GM18508 (cell line): ENCODE data around the gene MAGEA9B.
"Not testable (repeated sequence)": the region's sequence is repeated elsewhere in the genome, so short reads cannot be mapped to it uniquely, and the experiment has no call there.

Experiments used
- ATAC-seq: cut with Tn5 transposase; IDR thresholded peaks from one replicate; pipeline ENCODE4 v1.9.1; 2021; ENCODE audit warnings: moderate number of reproducible peaks; ENCODE audit not compliant: insufficient read depth, unreplicated experiment

Gene MAGEA9B, protein sequence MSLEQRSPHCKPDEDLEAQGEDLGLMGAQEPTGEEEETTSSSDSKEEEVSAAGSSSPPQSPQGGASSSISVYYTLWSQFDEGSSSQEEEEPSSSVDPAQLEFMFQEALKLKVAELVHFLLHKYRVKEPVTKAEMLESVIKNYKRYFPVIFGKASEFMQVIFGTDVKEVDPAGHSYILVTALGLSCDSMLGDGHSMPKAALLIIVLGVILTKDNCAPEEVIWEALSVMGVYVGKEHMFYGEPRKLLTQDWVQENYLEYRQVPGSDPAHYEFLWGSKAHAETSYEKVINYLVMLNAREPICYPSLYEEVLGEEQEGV

DNA sequence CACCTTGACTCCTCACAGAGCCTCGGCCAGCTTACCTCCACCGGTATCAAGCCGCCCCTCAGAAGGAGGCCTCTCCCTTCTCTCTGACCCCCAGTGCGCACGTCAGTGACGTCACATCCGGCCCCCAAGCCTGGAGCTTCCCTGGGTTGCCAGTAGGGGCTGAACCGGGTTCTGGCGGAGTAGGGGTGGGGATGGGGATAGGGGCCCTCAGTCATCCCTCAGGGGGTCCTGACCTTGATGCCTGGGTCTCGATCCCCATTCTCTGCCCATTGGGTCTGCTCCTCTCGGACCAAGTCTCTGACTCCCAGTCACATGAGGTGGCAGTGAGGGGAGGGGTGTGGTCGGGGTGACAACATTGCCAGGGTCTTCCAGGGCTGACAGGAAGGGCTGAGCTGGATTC lies at the start of gene MAGEA9B:
TSS of gene MAGEA9B (minus strand) at position 101 of the 400 bp plus-strand sequence. CDS start 4,280 bp downstream, outside the sequence.
- ATAC-seq: not testable (repeated sequence)

DNA sequence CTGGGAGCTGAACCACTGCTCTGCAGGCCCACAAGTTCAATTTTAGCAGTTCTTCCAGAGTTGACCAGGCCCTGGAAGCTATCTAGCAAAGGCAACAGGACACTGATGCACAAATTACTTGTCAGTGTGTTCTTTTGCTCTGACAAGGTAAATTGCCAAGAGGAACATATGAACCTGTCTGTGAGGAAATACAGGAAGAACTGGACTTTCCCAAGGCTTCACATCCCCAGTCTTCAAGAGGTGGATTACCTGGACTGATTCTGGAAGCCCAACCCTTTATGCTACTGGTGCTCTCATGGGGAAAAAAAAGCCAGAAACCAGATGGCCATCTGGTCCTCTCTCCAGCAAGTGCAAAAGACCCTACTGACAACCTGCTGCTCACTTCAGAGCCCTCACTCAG lies 46.3 kb upstream of the MAGEA9B start:
- no peak for ATAC-seq

DNA sequence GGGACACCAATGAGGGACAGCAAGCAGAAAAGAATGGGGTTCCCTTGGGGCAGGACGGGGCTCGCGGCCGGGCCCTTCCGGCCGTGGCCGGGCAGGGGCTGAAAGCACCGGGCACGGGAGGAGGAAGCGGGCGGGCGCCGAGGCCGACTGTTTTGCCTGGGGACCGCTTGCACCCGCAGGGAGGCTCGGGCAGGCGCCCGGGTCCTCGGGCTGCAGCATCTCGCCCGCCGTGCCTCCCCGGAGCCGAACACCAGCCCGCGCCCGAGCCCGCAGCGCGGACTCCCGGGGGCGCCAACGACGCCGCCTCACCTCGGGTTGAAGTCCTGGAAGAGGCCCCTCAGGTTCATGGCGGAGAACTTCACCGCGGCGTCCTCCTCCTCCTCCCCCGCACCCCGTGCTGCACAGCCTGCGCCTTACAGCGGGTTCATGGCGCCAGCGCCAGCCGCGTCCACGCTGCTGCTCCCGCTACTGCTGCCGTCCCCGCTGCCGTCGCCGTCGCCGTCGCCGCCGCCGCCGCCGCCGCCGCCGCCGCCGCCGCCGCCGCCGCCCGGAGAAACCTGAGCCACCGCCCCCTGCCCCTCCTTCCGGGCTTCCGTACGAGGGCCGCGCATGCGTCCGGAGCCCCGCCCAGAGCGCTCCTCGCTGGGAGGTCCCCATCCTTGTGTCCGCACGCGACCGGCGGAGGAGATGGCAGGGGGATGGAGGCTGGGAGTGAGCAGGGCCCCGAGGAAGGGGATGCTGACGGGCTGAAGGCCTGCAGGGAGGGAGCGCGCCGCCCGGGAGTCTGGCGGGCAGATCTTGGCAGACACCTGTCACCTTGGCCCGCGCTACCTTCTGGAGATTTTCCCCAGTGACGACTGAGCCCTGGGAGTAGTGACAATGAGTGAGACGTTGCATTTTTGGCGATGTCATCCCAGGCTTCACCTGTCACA lies 44.2 kb upstream of the MAGEA9B start, which contains the start of gene TMEM185A:
TSS of gene TMEM185A (minus strand) at position 559 of the 932 bp plus-strand sequence. CDS start at position 347, 212 bp downstream.
- no peak for ATAC-seq

DNA sequence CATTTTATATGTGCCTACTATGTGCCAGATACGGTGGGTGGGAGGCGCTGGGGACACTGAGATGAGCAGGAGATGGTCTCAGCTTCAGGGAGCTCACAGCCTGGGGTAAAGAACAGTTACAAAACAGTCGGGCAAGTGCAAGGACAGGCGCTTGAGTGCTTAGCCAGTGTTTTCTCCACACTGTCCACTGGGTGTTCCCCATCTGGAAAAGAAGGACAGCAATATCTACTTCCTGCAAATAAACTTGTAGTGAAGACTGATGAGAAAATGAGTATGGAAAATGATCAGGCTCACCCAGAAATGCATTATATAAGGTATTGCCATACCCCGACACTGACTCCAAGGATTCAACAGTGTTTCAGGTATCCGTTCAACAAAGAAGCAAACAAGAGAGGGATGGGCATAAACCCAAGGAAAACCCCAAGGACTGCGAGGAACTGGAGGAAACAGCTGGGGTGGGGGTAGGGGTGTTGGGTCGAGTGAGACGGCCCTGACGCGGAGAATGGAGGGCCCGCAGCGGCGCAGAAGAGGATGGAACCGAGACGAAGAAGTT lies 43.5 kb upstream of the MAGEA9B start:
- ATAC-seq: no peak

DNA sequence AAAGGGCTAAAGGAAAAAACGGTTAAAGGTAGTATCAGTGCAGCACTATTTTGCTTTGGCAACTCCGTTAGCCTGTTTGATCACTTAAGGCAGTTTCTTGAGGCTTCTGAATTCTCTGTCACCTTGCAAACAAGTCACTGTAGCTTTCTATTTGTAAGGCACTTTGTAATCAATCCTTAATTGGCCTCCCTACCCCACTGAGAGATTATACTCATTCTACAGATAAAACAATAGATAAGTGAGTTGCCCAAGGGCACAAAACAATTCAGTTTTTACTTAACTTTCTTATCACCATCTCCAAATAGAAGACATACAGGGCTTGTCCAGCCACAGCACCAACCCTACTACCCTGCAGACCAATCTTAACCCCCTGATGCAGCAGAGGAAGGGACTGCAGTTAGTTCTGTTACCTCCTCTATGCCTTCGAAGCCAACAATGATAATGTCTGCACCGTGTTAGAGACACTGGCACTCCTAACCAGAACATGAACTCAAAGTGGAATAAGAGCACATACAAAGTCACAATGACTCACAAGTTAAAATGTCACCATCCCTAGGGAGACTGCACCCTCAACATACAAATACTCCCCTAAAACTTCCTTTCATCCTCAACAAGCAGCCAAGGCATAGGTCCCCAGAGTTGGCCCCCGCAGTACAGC lies 42.6 kb upstream of the MAGEA9B start:
- no peak for ATAC-seq

DNA sequence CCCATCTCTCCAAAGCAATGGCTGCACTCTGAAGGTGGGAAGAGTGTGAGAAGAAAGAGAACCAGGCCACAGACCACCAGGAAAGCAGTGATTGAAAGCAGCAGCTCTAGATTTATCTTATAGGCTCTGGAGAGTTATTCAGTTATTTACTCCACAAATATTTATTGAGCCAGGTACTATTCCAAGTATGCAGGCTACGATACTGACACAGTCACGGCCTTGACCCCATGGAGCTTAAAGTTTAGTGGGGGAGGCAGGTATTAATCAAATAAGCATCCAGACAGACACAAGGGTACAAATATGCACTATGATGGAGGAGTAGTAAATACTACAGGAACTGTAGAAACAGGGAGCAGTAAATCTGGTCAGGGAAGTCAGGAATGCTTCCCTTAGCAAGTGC lies 41.5 kb upstream of the MAGEA9B start:
- ATAC-seq: no peak

DNA sequence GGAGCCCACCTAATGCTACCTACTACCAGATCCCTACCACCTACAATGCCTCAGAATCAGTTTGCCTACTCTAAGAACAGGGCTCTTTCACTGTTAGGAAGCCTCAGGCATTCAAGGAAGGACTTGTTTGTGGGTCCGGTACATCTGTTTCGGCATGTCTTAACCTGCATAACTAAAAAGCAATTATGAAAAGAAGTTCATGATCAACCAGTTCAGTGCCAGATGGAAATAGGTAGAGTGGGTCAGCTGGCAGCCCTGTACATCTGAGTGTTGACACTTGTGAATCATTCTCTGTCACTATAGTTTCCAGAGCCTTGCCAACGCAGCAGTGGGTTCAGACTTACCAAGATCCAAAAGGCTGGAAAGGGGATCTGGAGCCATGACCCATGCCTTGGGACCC lies 41.0 kb upstream of the MAGEA9B start:
- ATAC-seq: no peak

DNA sequence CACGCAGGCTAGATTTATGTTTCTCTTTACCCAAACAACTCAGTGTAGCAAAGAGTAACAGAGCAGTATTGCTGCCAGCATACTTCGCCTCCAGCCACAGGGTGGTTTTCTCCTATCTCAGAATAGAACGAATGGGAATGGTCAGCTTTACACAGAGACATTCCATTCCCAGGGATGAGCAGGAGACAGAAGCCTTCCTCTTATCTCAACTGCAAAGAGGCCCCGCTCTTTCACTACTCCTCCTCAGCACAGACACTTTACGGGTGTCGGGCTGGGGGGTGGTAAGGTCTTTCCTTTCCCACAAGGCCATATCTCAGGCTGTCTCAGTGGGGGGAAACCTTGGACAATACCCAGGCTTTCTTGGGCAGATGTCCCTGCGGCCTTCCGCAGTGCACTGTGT lies 39.6 kb upstream of the MAGEA9B start:
- ATAC-seq: not testable (repeated sequence)

DNA sequence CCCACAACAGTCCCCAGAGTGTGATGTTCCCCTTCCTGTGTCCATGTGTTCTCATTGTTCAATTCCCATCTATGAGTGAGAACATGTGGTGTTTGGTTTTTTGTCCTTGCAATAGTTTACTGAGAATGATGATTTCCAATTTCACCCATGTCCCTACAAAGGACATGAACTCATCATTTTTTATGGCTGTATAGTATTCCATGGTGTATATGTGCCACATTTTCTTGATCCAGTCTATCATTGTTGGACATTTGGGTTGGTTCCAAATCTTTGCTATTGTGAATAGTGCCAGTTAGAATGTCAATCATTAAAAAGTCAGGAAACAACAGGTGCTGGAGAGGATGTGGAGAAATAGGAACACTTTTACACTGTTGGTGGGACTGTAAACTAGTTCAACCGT lies 32.4 kb upstream of the MAGEA9B start:
- not testable (repeated sequence) for ATAC-seq

DNA sequence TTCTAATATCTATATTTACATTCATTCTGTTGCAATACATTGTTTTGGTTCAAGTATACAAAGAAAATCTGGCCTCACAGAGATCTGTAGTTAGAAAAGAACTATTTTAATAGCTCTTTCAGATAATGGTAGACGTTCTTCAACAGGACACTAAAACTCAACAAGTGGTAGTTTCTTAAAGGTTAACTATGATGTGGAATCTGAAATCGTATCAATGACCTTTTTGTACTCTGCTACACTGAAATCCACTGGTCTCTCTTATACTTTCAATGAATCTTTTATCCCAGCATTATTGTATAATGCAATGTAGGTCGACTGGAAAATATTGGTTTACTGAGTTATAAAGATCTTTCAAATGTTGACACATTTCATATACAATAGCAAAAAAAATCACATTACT lies 31.6 kb upstream of the MAGEA9B start:
- no peak for ATAC-seq

DNA sequence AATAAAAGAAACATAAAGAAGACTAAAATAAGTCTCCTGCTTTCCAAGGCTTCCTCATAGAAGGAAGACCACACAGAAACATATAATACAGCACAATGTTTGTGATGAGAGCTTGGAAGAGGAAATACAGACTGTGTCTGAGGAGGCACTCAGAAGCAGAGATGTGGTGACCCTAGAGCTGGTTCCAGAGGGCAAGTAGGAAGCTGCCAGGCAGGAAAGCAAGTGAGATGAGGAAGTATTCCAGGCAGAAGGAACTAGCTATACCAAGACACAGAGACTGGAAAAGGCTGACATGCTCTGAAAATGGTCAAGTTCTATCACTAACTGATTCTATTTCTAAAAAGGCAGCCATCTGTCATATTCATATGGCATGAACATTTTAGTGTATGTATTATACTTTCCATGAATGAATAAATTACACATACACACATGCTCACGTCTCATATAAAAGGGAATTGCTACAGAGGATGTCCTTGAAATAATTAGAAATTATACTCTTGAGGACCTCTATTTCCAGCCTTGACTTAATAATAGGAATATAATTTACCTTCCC lies 24.4 kb upstream of the MAGEA9B start:
- no peak for ATAC-seq

DNA sequence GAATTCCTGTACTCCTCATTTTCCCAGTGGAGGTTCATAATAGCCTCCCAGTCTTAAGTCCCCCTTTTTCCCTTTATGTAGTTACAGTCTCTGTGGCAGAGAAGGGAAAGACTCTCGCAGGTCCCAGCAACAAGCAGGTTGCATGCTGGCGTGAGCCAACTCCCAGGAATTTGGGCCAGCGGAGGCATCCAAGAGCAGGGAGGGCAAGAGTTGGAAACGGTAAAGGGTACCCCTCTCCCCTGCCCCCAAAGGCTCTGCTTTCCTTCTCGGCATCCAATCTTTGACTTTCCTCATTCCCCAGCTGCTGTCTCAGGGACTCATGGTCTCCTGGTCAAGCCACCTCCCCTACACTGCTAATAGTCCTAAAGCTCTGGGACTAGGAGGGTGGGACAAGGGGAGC lies 23.3 kb upstream of the MAGEA9B start:
- no peak for ATAC-seq

DNA sequence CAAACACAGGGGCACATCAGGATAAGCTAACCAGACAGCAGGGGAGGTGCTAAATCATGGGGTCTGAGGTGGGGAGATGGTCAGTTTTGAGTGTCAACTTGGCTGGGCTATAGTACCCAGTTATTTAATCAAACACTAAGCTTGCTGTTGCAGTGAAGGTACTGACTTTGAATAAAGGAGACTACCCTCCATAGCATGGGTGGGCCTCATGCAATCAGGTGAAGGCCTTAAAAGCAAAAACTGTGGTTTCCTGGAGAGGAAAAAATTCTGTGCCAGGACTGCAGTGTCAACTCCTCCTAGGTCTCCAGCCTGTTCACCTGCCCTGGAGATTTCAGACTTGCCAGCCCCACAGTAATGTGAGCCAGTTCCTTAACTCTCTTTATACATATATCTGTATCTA lies 20.4 kb upstream of the MAGEA9B start:
- ATAC-seq: no peak

DNA sequence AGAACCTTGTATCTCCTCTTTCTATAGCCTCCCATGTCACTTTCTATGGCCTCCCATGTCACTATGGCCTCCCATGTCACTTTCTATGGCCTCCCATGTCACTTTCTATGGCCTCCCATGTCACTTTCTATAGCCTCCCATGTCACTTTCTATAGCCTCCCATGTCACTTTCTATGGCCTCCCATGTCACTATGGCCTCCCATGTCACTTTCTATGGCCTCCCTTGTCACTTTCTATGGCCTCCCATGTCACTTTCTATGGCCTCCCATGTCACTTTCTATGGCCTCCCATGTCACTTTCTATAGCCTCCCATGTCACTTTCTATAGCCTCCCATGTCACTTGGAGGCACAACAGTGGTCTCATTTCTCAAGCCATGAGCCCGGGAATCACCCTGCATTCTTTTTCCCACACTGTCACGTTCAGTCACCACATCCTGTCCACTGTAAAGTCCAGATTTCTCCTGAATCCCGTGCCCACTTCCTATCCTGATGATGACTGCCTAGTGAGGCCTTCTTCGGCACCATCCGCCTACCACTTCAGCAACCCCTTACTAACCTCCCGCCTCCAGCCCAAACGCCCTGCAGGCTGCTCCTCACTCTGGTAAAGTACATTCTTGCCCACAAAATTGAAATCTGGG lies 18.1 kb upstream of the MAGEA9B start:
- not testable (repeated sequence) for ATAC-seq

DNA sequence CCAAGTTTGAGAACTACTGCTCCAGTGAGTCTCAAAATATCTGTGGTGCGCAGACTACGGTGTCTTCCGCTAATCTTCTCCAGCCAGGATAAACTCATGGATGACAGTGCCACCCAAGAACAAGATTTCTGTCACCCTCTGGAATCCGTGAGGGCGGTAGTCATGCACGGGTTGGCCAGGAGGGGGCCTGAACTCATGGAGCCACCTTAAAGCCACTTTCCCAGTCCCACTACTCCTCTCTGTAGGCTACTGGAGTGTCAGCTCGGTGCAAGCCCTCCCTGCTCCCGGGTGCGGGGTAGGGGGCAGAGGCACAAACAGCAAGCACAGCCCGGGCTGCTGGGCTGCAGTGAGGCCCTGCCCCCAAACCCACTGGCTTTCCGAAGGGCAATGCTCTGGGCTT lies 11.3 kb upstream of the MAGEA9B start:
- ATAC-seq: not testable (repeated sequence)

DNA sequence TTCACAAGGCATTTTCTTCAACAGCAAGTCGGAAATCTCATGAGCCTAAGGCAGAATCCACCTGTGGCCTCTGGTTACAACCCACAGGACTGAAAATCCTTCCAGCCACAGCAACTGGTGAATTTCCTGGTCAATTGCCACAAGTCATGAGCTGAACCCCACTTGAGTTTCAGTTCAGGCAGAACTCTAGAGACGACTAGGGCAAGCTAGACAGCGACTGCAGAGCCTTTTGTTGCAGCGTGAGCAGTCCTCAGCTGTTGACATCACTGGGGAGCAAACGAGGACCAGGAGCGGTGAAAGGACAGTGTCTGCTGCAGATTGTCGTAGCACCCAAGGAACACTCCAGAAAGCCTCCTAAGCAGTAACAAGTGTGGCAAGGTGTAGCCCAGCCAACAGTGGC lies 8.7 kb upstream of the MAGEA9B start:
- ATAC-seq: not testable (repeated sequence)

DNA sequence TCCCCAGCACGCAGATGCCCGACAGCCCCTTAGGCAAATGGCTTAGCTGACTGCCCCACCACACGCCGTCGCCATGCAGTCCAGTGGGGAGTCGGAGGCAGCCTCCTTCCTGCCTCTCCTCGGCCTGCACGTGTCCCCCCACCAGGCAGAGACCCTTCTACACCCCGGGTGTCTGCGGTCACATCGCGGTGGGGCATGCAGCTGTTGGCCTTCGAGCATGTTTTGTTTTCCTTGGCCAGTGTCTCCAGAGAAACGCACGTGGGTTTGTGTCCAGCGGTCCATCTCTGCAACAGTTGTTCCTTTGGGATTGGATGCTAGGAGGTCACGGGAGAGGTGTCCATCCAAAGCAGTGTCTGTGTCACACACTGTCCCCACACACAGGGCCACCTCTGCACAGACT lies 8.0 kb upstream of the MAGEA9B start, which contains the start of gene HSFX2:
TSS of gene HSFX2 (minus strand) at position 101 of the 400 bp plus-strand sequence. CDS start 614 bp downstream, outside the sequence.
- not testable (repeated sequence) for ATAC-seq

DNA sequence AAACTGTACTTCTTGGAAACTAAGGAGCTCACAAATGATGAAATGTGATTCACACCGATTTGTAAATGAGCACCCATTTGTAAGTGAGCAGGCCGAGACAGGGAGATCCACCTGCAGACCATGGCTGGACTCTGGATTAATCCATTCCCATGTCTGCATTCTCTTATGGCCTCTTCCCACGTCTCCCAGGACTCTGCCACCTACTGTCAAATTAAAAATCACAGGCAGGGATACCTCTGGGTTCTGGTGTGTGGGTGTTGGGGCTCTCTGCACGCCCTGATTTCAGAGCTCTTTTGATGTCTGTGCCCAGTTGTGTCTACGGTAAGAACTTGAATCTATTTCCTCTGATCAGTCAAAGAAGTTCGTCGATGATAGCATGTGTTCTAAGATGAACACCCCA lies 3.7 kb upstream of the MAGEA9B start:
- ATAC-seq: not testable (repeated sequence)

DNA sequence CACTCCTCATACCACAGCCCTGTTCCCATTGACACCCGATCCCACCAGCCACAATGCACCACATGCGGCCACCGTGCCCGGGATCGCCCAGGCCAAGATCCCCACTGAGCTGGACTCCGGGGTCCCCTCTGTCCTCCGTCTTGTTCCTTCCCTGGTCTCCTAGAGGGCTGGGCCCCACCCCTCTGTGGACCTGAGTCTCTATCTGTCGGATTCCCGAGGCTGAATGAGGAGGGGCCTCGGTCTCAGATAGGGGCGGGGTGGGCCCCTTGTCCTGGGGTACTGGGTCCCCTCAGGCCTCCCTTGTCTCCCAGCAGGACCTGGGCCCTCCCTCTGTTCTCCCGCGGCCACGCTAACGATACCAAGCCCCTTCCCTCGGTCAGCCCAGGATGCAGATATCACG lies 1.6 kb downstream of the MAGEA9B start:
- ATAC-seq: not testable (repeated sequence)
